ENCODE results near the gene PHACTR4. TPM values are rescaled to one million over a fixed set of nuclear protein-coding genes. Genes with fewer than 3 reads are reported as not detected.

The PHACTR4 gene
- total and polyA plus RNA-seq, 9 of the 15 experiments (the other 6 are each of a cell fraction or from before 2014, with no cell fraction given): 6.4 to 43.6 (median 14.2) TPM

- TF ChIP-seq, protein P1, sequence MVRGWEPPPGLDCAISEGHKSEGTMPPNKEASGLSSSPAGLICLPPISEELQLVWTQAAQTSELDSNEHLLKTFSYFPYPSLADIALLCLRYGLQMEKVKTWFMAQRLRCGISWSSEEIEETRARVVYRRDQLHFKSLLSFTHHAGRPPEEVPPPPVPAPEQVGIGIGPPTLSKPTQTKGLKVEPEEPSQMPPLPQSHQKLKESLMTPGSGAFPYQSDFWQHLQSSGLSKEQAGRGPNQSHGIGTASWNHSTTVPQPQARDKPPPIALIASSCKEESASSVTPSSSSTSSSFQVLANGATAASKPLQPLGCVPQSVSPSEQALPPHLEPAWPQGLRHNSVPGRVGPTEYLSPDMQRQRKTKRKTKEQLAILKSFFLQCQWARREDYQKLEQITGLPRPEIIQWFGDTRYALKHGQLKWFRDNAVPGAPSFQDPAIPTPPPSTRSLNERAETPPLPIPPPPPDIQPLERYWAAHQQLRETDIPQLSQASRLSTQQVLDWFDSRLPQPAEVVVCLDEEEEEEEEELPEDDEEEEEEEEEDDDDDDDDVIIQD (CRISPR knock-in tag; IDR thresholded peaks at IDR 0.05): no peak
- no peak for TF ChIP-seq CCNT2 (IDR thresholded peaks at IDR 0.05; ENCODE audit: borderline replicate concordance, extremely low read depth, insufficient read length, low read depth, low read length)
- no peak for TF ChIP-seq CEBPB (tag; IDR thresholded peaks at IDR 0.05)
- no peak for TF ChIP-seq ZNF766 (CRISPR knock-in tag; conservative IDR thresholded peaks at IDR 0.05)
- TF ChIP-seq PREB (CRISPR knock-in tag; IDR thresholded peaks at IDR 0.05): no peak
- TF ChIP-seq, protein P2, sequence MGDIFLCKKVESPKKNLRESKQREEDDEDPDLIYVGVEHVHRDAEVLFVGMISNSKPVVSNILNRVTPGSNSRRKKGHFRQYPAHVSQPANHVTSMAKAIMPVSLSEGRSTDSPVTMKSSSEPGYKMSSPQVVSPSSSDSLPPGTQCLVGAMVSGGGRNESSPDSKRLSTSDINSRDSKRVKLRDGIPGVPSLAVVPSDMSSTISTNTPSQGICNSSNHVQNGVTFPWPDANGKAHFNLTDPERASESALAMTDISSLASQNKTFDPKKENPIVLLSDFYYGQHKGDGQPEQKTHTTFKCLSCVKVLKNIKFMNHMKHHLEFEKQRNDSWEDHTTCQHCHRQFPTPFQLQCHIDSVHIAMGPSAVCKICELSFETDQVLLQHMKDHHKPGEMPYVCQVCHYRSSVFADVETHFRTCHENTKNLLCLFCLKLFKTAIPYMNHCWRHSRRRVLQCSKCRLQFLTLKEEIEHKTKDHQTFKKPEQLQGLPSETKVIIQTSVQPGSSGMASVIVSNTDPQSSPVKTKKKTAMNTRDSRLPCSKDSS (IDR thresholded peaks at IDR 0.05; ENCODE audit: low read depth, partially characterized antibody): no peak
- no peak for TF ChIP-seq SPI1 (IDR thresholded peaks at IDR 0.05; ENCODE audit: borderline replicate concordance, low read depth, low read length)
- peak; percentile 96 for TF ChIP-seq RAD51 (IDR thresholded peaks at IDR 0.05; ENCODE audit: borderline replicate concordance, low read depth)
- no peak for TF ChIP-seq SMARCE1 (IDR thresholded peaks at IDR 0.05)
- no peak for TF ChIP-seq MLLT1 (IDR thresholded peaks at IDR 0.05)
- no peak for TF ChIP-seq ELF1 (tag; IDR thresholded peaks at IDR 0.05)
- no peak for TF ChIP-seq ZNF764 (CRISPR knock-in tag; IDR thresholded peaks at IDR 0.05; ENCODE audit: low read depth)
- TF ChIP-seq ZNF121 (CRISPR knock-in tag; conservative IDR thresholded peaks at IDR 0.05): no peak
- no peak for TF ChIP-seq MCM2 (IDR thresholded peaks at IDR 0.05; ENCODE audit: low read depth)
- TF ChIP-seq RBM25 (IDR thresholded peaks at IDR 0.05; ENCODE audit: low read depth, low read length, severe bottlenecking): no peak
- TF ChIP-seq SMC3 (conservative IDR thresholded peaks at IDR 0.05; ENCODE audit: insufficient read depth, low read depth, low read length): no peak
- TF ChIP-seq ZNF76 (CRISPR knock-in tag; IDR thresholded peaks at IDR 0.05; ENCODE audit: borderline replicate concordance): no peak
- TF ChIP-seq EZH2 (IDR thresholded peaks at IDR 0.05; ENCODE audit: borderline replicate concordance, low read depth, low read length): no peak
- TF ChIP-seq BRD9 (IDR thresholded peaks at IDR 0.05; ENCODE audit: low read depth, partially characterized antibody): no peak
- TF ChIP-seq POLR2AphosphoS5 (IDR thresholded peaks at IDR 0.05; ENCODE audit: control insufficient read depth, insufficient read depth, low read depth, low read length): no peak
- TF ChIP-seq, protein P3, sequence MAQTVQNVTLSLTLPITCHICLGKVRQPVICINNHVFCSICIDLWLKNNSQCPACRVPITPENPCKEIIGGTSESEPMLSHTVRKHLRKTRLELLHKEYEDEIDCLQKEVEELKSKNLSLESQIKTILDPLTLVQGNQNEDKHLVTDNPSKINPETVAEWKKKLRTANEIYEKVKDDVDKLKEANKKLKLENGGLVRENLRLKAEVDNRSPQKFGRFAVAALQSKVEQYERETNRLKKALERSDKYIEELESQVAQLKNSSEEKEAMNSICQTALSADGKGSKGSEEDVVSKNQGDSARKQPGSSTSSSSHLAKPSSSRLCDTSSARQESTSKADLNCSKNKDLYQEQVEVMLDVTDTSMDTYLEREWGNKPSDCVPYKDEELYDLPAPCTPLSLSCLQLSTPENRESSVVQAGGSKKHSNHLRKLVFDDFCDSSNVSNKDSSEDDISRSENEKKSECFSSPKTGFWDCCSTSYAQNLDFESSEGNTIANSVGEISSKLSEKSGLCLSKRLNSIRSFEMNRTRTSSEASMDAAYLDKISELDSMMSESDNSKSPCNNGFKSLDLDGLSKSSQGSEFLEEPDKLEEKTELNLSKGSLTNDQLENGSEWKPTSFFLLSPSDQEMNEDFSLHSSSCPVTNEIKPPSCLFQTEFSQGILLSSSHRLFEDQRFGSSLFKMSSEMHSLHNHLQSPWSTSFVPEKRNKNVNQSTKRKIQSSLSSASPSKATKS (CRISPR knock-in tag; IDR thresholded peaks at IDR 0.05): no peak
- no peak for TF ChIP-seq ZNF133 (CRISPR knock-in tag; IDR thresholded peaks at IDR 0.05)
Observed at GRCh38 chr1:28456078-28456477, 86.5 kb downstream of the PHACTR4 start (continued).

Measured in K562 (cell line).